MCF 10A (cell line): ENCODE measurements around the gene YDJC. TPM values are rescaled to one million over a fixed set of nuclear protein-coding genes. Genes with fewer than 3 reads are reported as not detected.

Experiments
- BruUV-seq: library from RNA; stranded (reverse); fragments of 400-500 nt; replicated peaks from 2 replicates; lab custom pipeline; 2021; lab: Mats Ljungman, UMichigan
- CTCF ChIA-PET: fragments of 300-600 bp; sonication (Branson Sonifier 250); formaldehyde crosslinking; extraction: SDS; loops from one replicate; lab custom pipeline; 2021; ENCODE audit warnings: antibody characterized with exemption, inconsistent platforms; lab: Yijun Ruan, JAX
- POLR2A ChIA-PET: fragments of 300-600, 350-650 bp; sonication (Branson Sonifier 250); formaldehyde crosslinking; extraction: SDS; loops from one replicate; lab custom pipeline; 2020; ENCODE audit warnings: antibody characterized with exemption, inconsistent platforms; lab: Yijun Ruan, JAX
- DNase-seq: peaks from one replicate; pipeline ENCODE4 v3.0.0-alpha.2; 2018; ENCODE audit not compliant: unreplicated experiment
- H3K27ac Mint-ChIP-seq: one replicate; pipeline ENCODE4 v1.8.0; 2022; ENCODE audit warnings: mild to moderate bottlenecking, low read depth, mixed read lengths; ENCODE audit not compliant: unreplicated experiment
- H3K27me3 Mint-ChIP-seq: one replicate; pipeline ENCODE4 v1.8.0; 2022; ENCODE audit warnings: mixed read lengths; ENCODE audit not compliant: insufficient read depth, unreplicated experiment
- H3K36me3 Mint-ChIP-seq: one replicate; pipeline ENCODE4 v1.8.0; 2022; ENCODE audit warnings: mild to moderate bottlenecking, moderate library complexity, mixed read lengths; ENCODE audit not compliant: insufficient read depth, unreplicated experiment
- H3K4me1 Mint-ChIP-seq: one replicate; pipeline ENCODE4 v1.8.0; 2022; ENCODE audit warnings: mixed read lengths; ENCODE audit not compliant: insufficient read depth, unreplicated experiment
- H3K4me3 Mint-ChIP-seq: one replicate; pipeline ENCODE4 v1.8.0; 2022; ENCODE audit warnings: mild to moderate bottlenecking, moderate library complexity, mixed read lengths; ENCODE audit not compliant: unreplicated experiment
- H3K9me3 Mint-ChIP-seq: one replicate; pipeline ENCODE4 v1.8.0; 2022; ENCODE audit warnings: mixed read lengths; ENCODE audit not compliant: unreplicated experiment
- intact Hi-C: fragments of 100-400 bp; cut with micrococcal nuclease; formaldehyde crosslinking; loops from 2 replicates; pipeline ENCODE4 v1.14.1; 2022
- total RNA-seq: library from RNA; stranded (reverse); gene quantifications from 2 replicates; pipeline ENCODE4 v1.2.3, GENCODE V29; 2022
- TF ChIP-seq, protein P1 (sequence below): fragments of 200-600 bp; IDR thresholded peaks from one replicate; pipeline ENCODE4 v1.8.0; 2022; ENCODE audit warnings: antibody characterized with exemption, mild to moderate bottlenecking; ENCODE audit not compliant: unreplicated experiment

Gene YDJC
- total RNA-seq, 1 experiment from 2014 or later, result 83.5 TPM

DNA sequence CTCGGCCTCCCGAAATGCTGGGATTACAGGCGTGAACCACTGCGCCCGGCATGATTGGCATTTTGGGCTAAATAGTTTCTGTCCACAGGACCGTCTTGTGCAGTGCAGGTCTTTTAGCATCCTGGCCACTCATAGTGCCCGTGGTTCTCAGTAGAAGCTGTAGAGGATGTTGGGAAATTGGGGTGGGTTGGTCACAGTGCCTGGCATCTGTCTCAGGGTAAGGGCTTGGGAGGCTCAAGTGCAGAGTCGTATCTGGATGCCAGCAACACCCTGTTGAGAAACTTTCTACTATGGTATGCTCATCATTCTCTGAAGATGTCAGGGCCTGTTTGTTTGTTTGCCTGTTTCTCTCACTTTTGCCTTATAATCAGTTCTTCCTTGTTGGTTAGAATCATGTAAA, 40.4 kb downstream of the YDJC start:
- peaks cover 21% of the 10 kb centered on the region for H3K4me1 Mint-ChIP-seq
- TF ChIP-seq, protein P1, sequence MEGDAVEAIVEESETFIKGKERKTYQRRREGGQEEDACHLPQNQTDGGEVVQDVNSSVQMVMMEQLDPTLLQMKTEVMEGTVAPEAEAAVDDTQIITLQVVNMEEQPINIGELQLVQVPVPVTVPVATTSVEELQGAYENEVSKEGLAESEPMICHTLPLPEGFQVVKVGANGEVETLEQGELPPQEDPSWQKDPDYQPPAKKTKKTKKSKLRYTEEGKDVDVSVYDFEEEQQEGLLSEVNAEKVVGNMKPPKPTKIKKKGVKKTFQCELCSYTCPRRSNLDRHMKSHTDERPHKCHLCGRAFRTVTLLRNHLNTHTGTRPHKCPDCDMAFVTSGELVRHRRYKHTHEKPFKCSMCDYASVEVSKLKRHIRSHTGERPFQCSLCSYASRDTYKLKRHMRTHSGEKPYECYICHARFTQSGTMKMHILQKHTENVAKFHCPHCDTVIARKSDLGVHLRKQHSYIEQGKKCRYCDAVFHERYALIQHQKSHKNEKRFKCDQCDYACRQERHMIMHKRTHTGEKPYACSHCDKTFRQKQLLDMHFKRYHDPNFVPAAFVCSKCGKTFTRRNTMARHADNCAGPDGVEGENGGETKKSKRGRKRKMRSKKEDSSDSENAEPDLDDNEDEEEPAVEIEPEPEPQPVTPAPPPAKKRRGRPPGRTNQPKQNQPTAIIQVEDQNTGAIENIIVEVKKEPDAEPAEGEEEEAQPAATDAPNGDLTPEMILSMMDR, result no peak
- no peak overlapping the region for H3K27ac Mint-ChIP-seq
- no TSS peak for BruUV-seq
- ChIA-PET CTCF (no interaction called here), POLR2A (interaction anchor here (0.6 kb wide), 1 partner anchor 16 kb away, joined by 3 read pairs; no protein-coding TSS in a partner anchor)
- peaks cover 69% of the 10 kb centered on the region for H3K36me3 Mint-ChIP-seq
- H3K27me3 Mint-ChIP-seq, result no peaks in the 10 kb centered on the region
- H3K4me3 Mint-ChIP-seq, result no peak overlapping the region
- intact Hi-C loops, result no loop called here
- no peaks in the 10 kb centered on the region for H3K9me3 Mint-ChIP-seq
- DNase-seq, result no peak

DNA sequence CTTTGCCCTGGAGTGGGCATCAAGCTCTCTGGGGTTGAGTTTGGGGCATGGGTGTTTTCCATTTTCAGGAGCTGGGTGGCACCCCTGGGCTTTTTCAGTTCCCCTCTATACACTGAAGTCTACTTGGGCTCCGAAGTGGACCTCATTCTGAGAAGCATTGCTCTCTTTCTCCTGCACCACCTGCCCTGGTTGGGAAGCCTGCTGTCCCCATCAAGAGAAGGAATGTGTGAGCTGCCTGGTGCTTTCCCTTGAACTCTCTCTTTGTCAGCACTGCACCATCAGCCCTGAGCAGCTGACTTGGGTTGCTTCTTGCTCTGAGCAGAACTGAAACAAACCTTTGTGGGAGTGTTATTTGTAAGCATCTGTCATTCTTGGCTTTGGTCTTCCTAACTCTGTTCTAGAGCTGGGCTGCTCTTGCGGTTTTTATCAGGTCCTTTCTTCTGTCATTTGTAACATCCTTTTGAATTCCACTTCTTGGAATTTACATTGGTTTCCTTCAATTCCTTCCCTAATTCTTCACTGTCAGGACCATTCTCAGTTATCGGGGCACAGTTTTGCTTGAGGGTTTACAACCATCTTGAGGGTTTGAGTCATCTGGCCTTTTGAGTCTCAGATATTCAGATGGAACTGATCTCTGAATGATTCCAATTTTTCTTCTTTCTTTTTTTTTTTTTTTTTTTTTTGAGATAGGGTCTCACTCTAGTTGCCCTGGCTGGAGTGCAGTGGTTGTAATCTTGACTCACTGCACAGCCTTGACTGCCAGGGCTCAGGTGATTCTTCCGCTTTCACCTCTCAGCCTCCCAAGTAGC, 41.8 kb downstream of the YDJC start:
- TF ChIP-seq, protein P1, result no peak
- H3K36me3 Mint-ChIP-seq, result peaks cover 55% of the 10 kb centered on the region
- no TSS peak for BruUV-seq
- POLR2A ChIA-PET, result interaction anchor here (0.6 to 1.1 kb wide), 3 partner anchors 15 to 1277 kb away, joined by 3 to 4 read pairs (median 4); no protein-coding TSS in a partner anchor
- intact Hi-C loops, result no loop called here
- no peaks in the 10 kb centered on the region for H3K27me3 Mint-ChIP-seq
- CTCF ChIA-PET, result interaction anchor here (0.8 to 1.0 kb wide), 2 partner anchors 41 to 53 kb away, joined by 3 to 4 read pairs; no protein-coding TSS in a partner anchor
- H3K9me3 Mint-ChIP-seq, result no peaks in the 10 kb centered on the region
- DNase-seq, result no peak
- H3K4me1 Mint-ChIP-seq, result peaks cover 25% of the 10 kb centered on the region
- H3K27ac Mint-ChIP-seq, result no peak overlapping the region
- no peak overlapping the region for H3K4me3 Mint-ChIP-seq

DNA sequence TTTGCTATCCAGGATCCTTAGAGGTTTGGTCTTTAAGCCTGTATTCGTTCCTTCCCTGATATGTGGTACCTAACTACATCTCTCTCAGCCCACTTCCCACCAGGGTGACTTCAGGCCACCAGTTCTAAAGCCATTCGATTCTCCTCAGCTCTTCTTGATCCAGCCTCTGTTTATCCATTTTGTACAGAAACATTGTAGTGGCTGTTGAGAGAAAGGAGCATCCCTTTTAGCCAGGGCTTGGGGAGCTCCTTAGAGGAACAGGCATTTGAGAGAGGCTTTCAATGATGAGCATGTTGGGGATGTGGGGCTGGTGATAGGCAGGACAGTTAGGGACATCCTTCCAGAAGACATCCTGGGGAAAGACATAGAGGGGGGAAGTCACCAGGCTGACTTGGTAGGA, 44.4 kb downstream of the YDJC start:
- DNase-seq, result no peak
- peaks cover 14% of the 10 kb centered on the region for H3K4me1 Mint-ChIP-seq
- TF ChIP-seq, protein P1, result no peak
- no TSS peak for BruUV-seq
- CTCF ChIA-PET, result interaction anchor here (0.7 to 0.8 kb wide), 2 partner anchors 9 to 62 kb away, joined by 3 read pairs; no protein-coding TSS in a partner anchor
- POLR2A ChIA-PET, result interaction anchor here (0.6 to 0.8 kb wide), 2 partner anchors 22 to 44 kb away, joined by 3 to 4 read pairs; partner anchors contain the start of gene YDJC
- H3K27me3 Mint-ChIP-seq, result no peaks in the 10 kb centered on the region
- no peaks in the 10 kb centered on the region for H3K9me3 Mint-ChIP-seq
- H3K4me3 Mint-ChIP-seq, result no peak overlapping the region
- peaks cover 42% of the 10 kb centered on the region for H3K36me3 Mint-ChIP-seq
- no peak overlapping the region for H3K27ac Mint-ChIP-seq
- intact Hi-C loops, result no loop called here
